Measurements from ENCODE around the gene FBXO30.

DNA sequence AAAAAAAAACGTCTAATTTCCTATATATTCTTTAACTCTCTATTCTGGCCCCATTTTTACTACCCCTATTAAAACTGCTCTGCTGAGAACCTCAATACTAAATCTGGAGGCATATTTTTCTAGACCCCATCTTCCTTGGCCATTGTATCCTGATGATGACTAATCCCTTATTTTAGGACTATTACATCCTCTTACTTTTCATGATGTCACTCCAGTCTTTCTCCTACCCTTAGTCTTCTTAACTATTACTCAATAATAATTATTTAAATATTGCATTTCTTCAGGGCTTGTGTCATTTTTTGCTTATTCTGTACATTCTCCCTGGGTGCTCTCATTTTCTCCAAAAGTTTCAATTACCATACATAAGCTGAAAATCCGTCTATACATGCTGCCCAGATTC, 6.4 kb downstream of the FBXO30 start:
- TF ChIP-seq POLR2A (IDR thresholded peaks at IDR 0.05; ENCODE audit: low read depth) (no peak), EP300 (IDR thresholded peaks at IDR 0.05) (no peak), POLR2AphosphoS5 (IDR thresholded peaks at IDR 0.05) (no peak)
- TF ChIP-seq, protein P1, sequence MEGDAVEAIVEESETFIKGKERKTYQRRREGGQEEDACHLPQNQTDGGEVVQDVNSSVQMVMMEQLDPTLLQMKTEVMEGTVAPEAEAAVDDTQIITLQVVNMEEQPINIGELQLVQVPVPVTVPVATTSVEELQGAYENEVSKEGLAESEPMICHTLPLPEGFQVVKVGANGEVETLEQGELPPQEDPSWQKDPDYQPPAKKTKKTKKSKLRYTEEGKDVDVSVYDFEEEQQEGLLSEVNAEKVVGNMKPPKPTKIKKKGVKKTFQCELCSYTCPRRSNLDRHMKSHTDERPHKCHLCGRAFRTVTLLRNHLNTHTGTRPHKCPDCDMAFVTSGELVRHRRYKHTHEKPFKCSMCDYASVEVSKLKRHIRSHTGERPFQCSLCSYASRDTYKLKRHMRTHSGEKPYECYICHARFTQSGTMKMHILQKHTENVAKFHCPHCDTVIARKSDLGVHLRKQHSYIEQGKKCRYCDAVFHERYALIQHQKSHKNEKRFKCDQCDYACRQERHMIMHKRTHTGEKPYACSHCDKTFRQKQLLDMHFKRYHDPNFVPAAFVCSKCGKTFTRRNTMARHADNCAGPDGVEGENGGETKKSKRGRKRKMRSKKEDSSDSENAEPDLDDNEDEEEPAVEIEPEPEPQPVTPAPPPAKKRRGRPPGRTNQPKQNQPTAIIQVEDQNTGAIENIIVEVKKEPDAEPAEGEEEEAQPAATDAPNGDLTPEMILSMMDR (IDR thresholded peaks at IDR 0.05): no peak
